Osteoblast (primary cell): Measurements from ENCODE around the gene CENPM. TPM values are rescaled to one million over a fixed set of nuclear protein-coding genes. Genes with fewer than 3 reads are reported as not detected.

Experiments
- DNase-seq: peaks from one replicate; pipeline ENCODE4 v3.0.0; 2011; ENCODE audit warnings: low spot score, mixed read lengths; ENCODE audit not compliant: insufficient read length; ENCODE audit errors: missing footprints
- H2AFZ ChIP-seq: 2 replicates; pipeline ENCODE4 v1.6.0; 2011; ENCODE audit warnings: mild to moderate bottlenecking, low read length
- H3K27ac ChIP-seq: 2 replicates; pipeline ENCODE4 v1.5.1; 2011; ENCODE audit warnings: mild to moderate bottlenecking, low read depth, low read length, moderate library complexity
- H3K27me3 ChIP-seq: 2 replicates; pipeline ENCODE4 v1.6.0; 2012; ENCODE audit warnings: mild to moderate bottlenecking, control low read depth, inconsistent platforms, low read length, moderate library complexity; ENCODE audit not compliant: insufficient read depth
- H3K36me3 ChIP-seq: 2 replicates; pipeline ENCODE4 v1.5.1; 2011; ENCODE audit warnings: mild to moderate bottlenecking, low read length, control low read depth, moderate library complexity; ENCODE audit not compliant: insufficient read depth
- H3K4me1 ChIP-seq: 2 replicates; pipeline ENCODE4 v1.5.1; 2011; ENCODE audit warnings: mild to moderate bottlenecking, low read length, control low read depth, moderate library complexity; ENCODE audit not compliant: insufficient read depth
- H3K4me2 ChIP-seq: 2 replicates; pipeline ENCODE4 v1.6.0; 2011; ENCODE audit warnings: mild to moderate bottlenecking, low read length; ENCODE audit not compliant: insufficient read depth
- H3K4me3 ChIP-seq: fragments of 200-600 bp; sonication (generic); 3 replicates; pipeline ENCODE4 v1.5.1; 2012; ENCODE audit warnings: mild to moderate bottlenecking, low read length, inconsistent platforms; ENCODE audit not compliant: insufficient read depth
- H3K79me2 ChIP-seq: 2 replicates; pipeline ENCODE4 v1.6.0; 2012; ENCODE audit warnings: mild to moderate bottlenecking, low read length, control low read depth, inconsistent platforms; ENCODE audit not compliant: insufficient read depth
- H3K9me3 ChIP-seq: 2 replicates; pipeline ENCODE4 v1.5.1; 2011; ENCODE audit warnings: low read depth, low read length, control low read depth
- H4K20me1 ChIP-seq: 2 replicates; pipeline ENCODE4 v1.6.0; 2012; ENCODE audit warnings: mild to moderate bottlenecking, low read length, control low read depth; ENCODE audit not compliant: insufficient read depth
- CTCF ChIP-seq: IDR thresholded peaks from 2 replicates; pipeline ENCODE4 v1.5.1; 2011; ENCODE audit warnings: mild to moderate bottlenecking, low read depth, low read length, moderate library complexity; ENCODE audit errors: extremely low read depth
- total RNA-seq: library from RNA; depleted of rRNA; stranded (reverse); fragments of >200 nt; gene quantifications from 2 replicates; pipeline ENCODE4 v1.2.3, GENCODE V29; 2012

CENPM gene
- total RNA-seq, 1 donor = 1.8 TPM

DNA sequence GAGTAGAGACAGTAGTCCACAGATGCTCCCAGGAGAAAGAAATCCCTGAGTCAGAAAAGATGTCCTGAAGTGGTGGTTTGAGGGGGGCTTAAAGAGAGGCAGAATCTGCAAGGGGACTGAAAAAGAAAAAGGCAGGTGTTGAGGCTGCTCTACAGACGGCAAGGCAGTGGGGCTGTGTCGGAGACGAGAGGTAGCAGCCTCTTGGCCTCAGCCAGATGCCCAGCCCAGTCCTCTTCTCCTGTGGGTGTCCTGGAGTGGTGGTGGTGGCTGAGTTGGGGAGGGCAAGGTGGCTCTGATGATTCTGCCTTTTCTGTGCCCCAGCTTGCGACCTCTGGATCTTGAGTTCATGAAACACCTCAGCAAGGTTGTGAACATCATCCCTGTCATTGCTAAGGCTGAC is 42.3 kb upstream of the CENPM start:
- H2AFZ ChIP-seq = no peak overlapping the region
- H3K4me2 ChIP-seq = no peak overlapping the region
- no peak overlapping the region for H3K4me3 ChIP-seq
- H3K9me3 ChIP-seq = no peaks in the 10 kb centered on the region
- H3K79me2 ChIP-seq = no peaks in the 10 kb centered on the region
- H3K27me3 ChIP-seq = peaks cover 9% of the 10 kb centered on the region
- H3K4me1 ChIP-seq = no peaks in the 10 kb centered on the region
- no peak overlapping the region for H3K27ac ChIP-seq
- no peaks in the 10 kb centered on the region for H3K36me3 ChIP-seq
- H4K20me1 ChIP-seq = no peaks in the 10 kb centered on the region
- TF ChIP-seq CTCF = no peak
- no peak for DNase-seq

- no peak for DNase-seq
- Histone ChIP-seq H3K4me3 (no peak overlapping the region), H3K79me2 (no peaks in the 10 kb centered on the region), H3K27ac (no peak overlapping the region), H2AFZ (no peak overlapping the region), H3K4me1 (no peaks in the 10 kb centered on the region), H3K4me2 (no peak overlapping the region), H3K27me3 (peaks cover 11% of the 10 kb centered on the region), H4K20me1 (no peaks in the 10 kb centered on the region), H3K36me3 (no peaks in the 10 kb centered on the region), H3K9me3 (no peaks in the 10 kb centered on the region)
- TF ChIP-seq CTCF = no peak
Measured at GRCh38 chr22:41987276-41987675, 40.3 kb upstream of the CENPM start.

DNA sequence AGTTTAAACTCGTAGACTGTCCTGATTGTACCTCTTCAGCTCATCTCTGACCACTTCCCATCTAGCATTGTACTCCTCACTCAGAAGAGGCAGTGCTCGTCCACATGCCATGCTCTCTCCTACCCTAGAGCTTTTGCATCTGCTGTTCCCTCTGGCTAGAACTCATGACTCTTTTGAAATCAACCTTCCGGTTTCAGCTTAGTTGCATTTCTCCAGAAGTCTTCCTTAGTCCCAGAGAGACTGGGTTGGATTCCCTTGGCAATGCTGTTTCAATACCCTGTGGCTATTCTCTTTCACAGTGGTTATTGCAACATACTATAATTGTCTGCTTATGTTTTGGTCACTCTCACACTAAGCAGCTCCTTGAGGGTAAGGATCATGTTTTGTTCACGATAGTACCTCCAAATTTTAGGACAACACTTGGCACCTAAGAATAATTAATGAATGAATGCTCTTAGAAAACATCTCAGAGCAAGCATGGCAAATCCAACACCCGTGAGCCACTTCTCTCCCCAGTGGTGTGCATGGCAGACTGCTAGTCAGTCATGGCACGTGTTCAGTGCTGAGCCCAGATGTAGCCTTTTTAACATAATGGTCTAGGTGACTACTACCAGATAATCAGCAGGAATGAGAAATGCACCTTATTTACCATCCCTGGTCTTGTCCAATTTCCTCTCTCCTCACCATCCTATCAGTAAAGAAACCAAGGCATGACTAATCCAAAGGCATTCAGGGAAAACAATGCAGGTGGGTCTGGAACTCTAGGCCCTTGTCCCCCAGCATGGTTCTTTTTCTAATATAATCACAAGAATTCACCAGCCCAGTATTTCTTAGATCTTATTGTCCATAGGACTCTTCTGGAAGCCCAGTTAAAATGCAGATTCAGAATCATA is 36.8 kb upstream of the CENPM start:
- H4K20me1 ChIP-seq = no peaks in the 10 kb centered on the region
- DNase-seq = no peak
- no peak overlapping the region for H3K4me2 ChIP-seq

More for the DNA sequence above, 36.8 kb upstream of the CENPM start:
- no peaks in the 10 kb centered on the region for H3K9me3 ChIP-seq
- no peaks in the 10 kb centered on the region for H3K4me1 ChIP-seq
- no peak for TF ChIP-seq CTCF
- H3K36me3 ChIP-seq = no peaks in the 10 kb centered on the region
- H3K4me3 ChIP-seq = no peak overlapping the region
- no peaks in the 10 kb centered on the region for H3K79me2 ChIP-seq
- peaks cover 2% of the 10 kb centered on the region for H3K27me3 ChIP-seq
- no peak overlapping the region for H2AFZ ChIP-seq
- no peak overlapping the region for H3K27ac ChIP-seq
